ENCODE measurements around the gene CIAO2B. TPM values are rescaled to one million over a fixed set of nuclear protein-coding genes. Genes with fewer than 3 reads are reported as not detected.
A peak's percentile ranks its signal among the peaks of the same experiment; 100 is the strongest.

The CIAO2B gene
- total and polyA plus RNA-seq, 2 experiments from 2014 or later, result 92.4 to 181 TPM

- TF ChIP-seq CTCF (conservative IDR thresholded peaks at IDR 0.05; ENCODE audit: low read depth in 2 of 2), result no peak
- no peak for TF ChIP-seq NANOG (IDR thresholded peaks at IDR 0.05; ENCODE audit: borderline replicate concordance)
- TF ChIP-seq EZH2 (IDR thresholded peaks at IDR 0.05; ENCODE audit: low read depth, unreplicated experiment), result no peak
- TF ChIP-seq ZNF331 (CRISPR knock-in tag; IDR thresholded peaks at IDR 0.05; ENCODE audit: low read depth), result no peak
- no peak for TF ChIP-seq ZNF462 (CRISPR knock-in tag; IDR thresholded peaks at IDR 0.05)
Measured at GRCh38 chr16:66927918-66928649, 6.1 kb downstream of the CIAO2B start (continued).

GRCh38 chr16:66926961-66927436 lies 7.2 kb downstream of the CIAO2B start:
- peaks cover 46% of the 10 kb centered on the region for H3K27me3 Mint-ChIP-seq (ENCODE audit: insufficient read depth, low read depth, poor library complexity)
- Histone ChIP-seq H3K79me2 (replicated peaks; ENCODE audit: insufficient read depth) (no peaks in the 10 kb centered on the region), H2AFZ (no peak overlapping the region), H3F3A (replicated peaks; ENCODE audit: low read depth) (no peaks in the 10 kb centered on the region), H3K27me3 (ENCODE audit: insufficient read depth) (peaks cover 48% of the 10 kb centered on the region), H3K4me1 (ENCODE audit: insufficient read depth) (no peaks in the 10 kb centered on the region), H3K36me3 (ENCODE audit: insufficient read depth) (no peaks in the 10 kb centered on the region), H3K27ac (ENCODE audit: low read depth) (no peak overlapping the region), H3K4me3 (no peak overlapping the region), H3K9me2 (ENCODE audit: insufficient read depth) (no peaks in the 10 kb centered on the region), H3K4me2 (no peak overlapping the region), H4K20me1 (replicated peaks; ENCODE audit: insufficient read depth) (no peaks in the 10 kb centered on the region; the same call in 1 of the 2 replicates)
- H3K4me1 Mint-ChIP-seq, result peaks cover 8% of the 10 kb centered on the region
- no peak overlapping the region for H3K4me3 Mint-ChIP-seq
- DNase-seq (ENCODE audit: low spot score), result peak; percentile 40
- no peaks in the 10 kb centered on the region for H3K36me3 Mint-ChIP-seq (ENCODE audit: low read depth)
- no peaks in the 10 kb centered on the region; the same call in 2 of the 3 replicates for H3K9me3 Mint-ChIP-seq
- no peak overlapping the region for H3K27ac Mint-ChIP-seq
- ATAC-seq, result no peak
- TF ChIP-seq ZNF331 (CRISPR knock-in tag; IDR thresholded peaks at IDR 0.05; ENCODE audit: low read depth), result no peak
- TF ChIP-seq ZNF114 (CRISPR knock-in tag; IDR thresholded peaks at IDR 0.05), result no peak
- no peak for TF ChIP-seq NANOG (IDR thresholded peaks at IDR 0.05; ENCODE audit: borderline replicate concordance)
- TF ChIP-seq JUNB (IDR thresholded peaks at IDR 0.05; ENCODE audit: unreplicated experiment), result no peak
- no peak for TF ChIP-seq CTCF (conservative IDR thresholded peaks at IDR 0.05; ENCODE audit: low read depth in 2 of 2)
- TF ChIP-seq CREB1 (CRISPR knock-in tag; IDR thresholded peaks at IDR 0.05; ENCODE audit: low read depth), result no peak

Measured in GM23338 (cell line).